ENCODE data around the gene SLC9A1. TPM values are rescaled to one million over a fixed set of nuclear protein-coding genes. Genes with fewer than 3 reads are reported as not detected.

Gene SLC9A1
- polyA plus RNA-seq, 1 of the 3 experiments (the other 2 are of a cell fraction): 11.4 TPM

GRCh38 chr1:27142464-27142863, 12.5 kb downstream of the SLC9A1 start:
- H3K27me3 ChIP-seq (ENCODE audit: insufficient read depth): no peaks in the 10 kb centered on the region
- no peak overlapping the region for H3K4me3 ChIP-seq (ENCODE audit: low read depth in 2 of 2, low read length in 1 of 2)
- ChIA-PET CTCF (interaction anchor here (1.0 to 5.3 kb wide), 10 partner anchors 8 to 466 kb away, joined by 3 to 22 read pairs (median 5); no protein-coding TSS in a partner anchor), POLR2A (interaction anchor here (0.7 kb wide), 1 partner anchor 12 kb away, joined by 3 read pairs; the partner anchor contains the start of gene SLC9A1)
- peaks cover 36 to 49% of the 10 kb centered on the region in 2 experiments; a peak in 2 of 4 replicates for H3K4me1 ChIP-seq (ENCODE audit: control insufficient read depth in 1 of 2, insufficient read depth in 2 of 2, low read depth in 1 of 2, low read length in 1 of 2)
- TF ChIP-seq REST (IDR thresholded peaks at IDR 0.05; ENCODE audit: low read depth, low read length) (no peak), SMC3 (IDR thresholded peaks at IDR 0.05; ENCODE audit: low read depth, low read length) (no peak), NRF1 (IDR thresholded peaks at IDR 0.05; ENCODE audit: low read depth, low read length) (no peak), MAX (IDR thresholded peaks at IDR 0.05; ENCODE audit: low read depth) (no peak), NFIC (IDR thresholded peaks at IDR 0.05; ENCODE audit: borderline replicate concordance) (no peak), EP300 (IDR thresholded peaks at IDR 0.05; ENCODE audit: borderline replicate concordance in 1 of 2, low read depth in 1 of 2, low read length in 1 of 2) (no peak), CHD2 (IDR thresholded peaks at IDR 0.05; ENCODE audit: low read length, partially characterized antibody) (no peak), TCF12 (IDR thresholded peaks at IDR 0.05) (no peak), MEF2A (IDR thresholded peaks at IDR 0.05; ENCODE audit: borderline replicate concordance, low read depth) (no peak), TAF1 (IDR thresholded peaks at IDR 0.05; ENCODE audit: borderline replicate concordance, low read depth, low read length) (no peak), GABPA (IDR thresholded peaks at IDR 0.05; ENCODE audit: low read depth) (no peak), GATA2 (CRISPR knock-in tag; IDR thresholded peaks at IDR 0.05) (no peak), ZBTB33 (IDR thresholded peaks at IDR 0.05; ENCODE audit: borderline replicate concordance, low read depth) (no peak), ELF1 (IDR thresholded peaks at IDR 0.05) (no peak), TEAD4 (IDR thresholded peaks at IDR 0.05; ENCODE audit: borderline replicate concordance, insufficient read depth) (no peak), YY1 (IDR thresholded peaks at IDR 0.05; ENCODE audit: low read depth) (no peak), CTCF (IDR thresholded peaks at IDR 0.05) (no peak), RCOR1 (IDR thresholded peaks at IDR 0.05; ENCODE audit: low read length) (no peak)
- 94% methylated on average over 3 of the region's 3 CpGs for WGBS (ENCODE audit: low lambda C conversion rate)
- H3K9me3 ChIP-seq: no peaks in the 10 kb centered on the region
- H4K20me1 ChIP-seq (ENCODE audit: insufficient read depth): 0 out of 2 replicates have a peak, but pooled peaks cover 5% of the 10 kb centered on the region
- no peak overlapping the region for H3K9ac ChIP-seq
- H3F3A ChIP-seq (replicated peaks; ENCODE audit: insufficient read depth): peaks cover 28% of the 10 kb centered on the region
- no peak for DNase-seq
- H3K36me3 ChIP-seq (replicated peaks in 1 of 2; ENCODE audit: control insufficient read depth in 1 of 2, insufficient read depth in 2 of 2, low read length in 1 of 2): no peaks in the 10 kb centered on the region
- H2AFZ ChIP-seq (ENCODE audit: low read depth): no peak overlapping the region
- no peaks in the 10 kb centered on the region for H3K9me2 ChIP-seq
- H3K79me2 ChIP-seq (ENCODE audit: insufficient read depth): peaks cover 69% of the 10 kb centered on the region
- no peak overlapping the region for H3K27ac ChIP-seq (ENCODE audit: low read depth in 2 of 2, low read length in 1 of 2)
- H3K4me2 ChIP-seq: peak overlapping the region; percentile 25; the same call in 1 of the 2 replicates
